Activated T-helper 1 cell treated with anti-CD3 and anti-CD28 coated beads, Interleukin-12 subunit alpha, Interleukin-12 subunit beta, Interleukin-2, Interleukin-4 antibody, amounts not matched to agents 30 ng/mL and 10 ng/mL and 1 ng/mL, durations not matched to agents 14 hours and 24 hours and 36 hours (primary cell): Measurements from ENCODE around the gene FOXN4. TPM values are rescaled to one million over a fixed set of nuclear protein-coding genes. Genes with fewer than 3 reads are reported as not detected.

Source experiments
- DNase-seq: peaks from one replicate; pipeline ENCODE4 v3.0.0; 2021; ENCODE audit warnings: low spot score
- H3K27ac Mint-ChIP-seq: one replicate; pipeline ENCODE4 v1.8.0; 2021; ENCODE audit warnings: mild to moderate bottlenecking, mixed read lengths
- H3K27me3 Mint-ChIP-seq: one replicate; pipeline ENCODE4 v1.8.0; 2022; ENCODE audit warnings: mild to moderate bottlenecking, moderate library complexity, mixed read lengths; ENCODE audit not compliant: insufficient read depth
- H3K36me3 Mint-ChIP-seq: one replicate; pipeline ENCODE4 v1.8.0; 2021; ENCODE audit warnings: low read depth, mixed read lengths
- H3K4me1 Mint-ChIP-seq: one replicate; pipeline ENCODE4 v1.8.0; 2021; ENCODE audit warnings: low read depth, mixed read lengths
- H3K4me3 Mint-ChIP-seq: one replicate; pipeline ENCODE4 v1.8.0; 2021; ENCODE audit warnings: mild to moderate bottlenecking, moderate library complexity, mixed read lengths
- H3K9me3 Mint-ChIP-seq: one replicate; pipeline ENCODE4 v1.8.0; 2021; ENCODE audit warnings: mixed read lengths
- intact Hi-C: fragments of 100-400 bp; cut with micrococcal nuclease; formaldehyde crosslinking; loops from one replicate; pipeline ENCODE4 v1.15.1; 2024
- total RNA-seq: library from RNA; stranded (reverse); gene quantifications from 2 replicates; pipeline ENCODE4 v1.2.3, GENCODE V29; 2022

Gene FOXN4
- total RNA-seq, 1 donor from 2014 or later: not detected

DNA sequence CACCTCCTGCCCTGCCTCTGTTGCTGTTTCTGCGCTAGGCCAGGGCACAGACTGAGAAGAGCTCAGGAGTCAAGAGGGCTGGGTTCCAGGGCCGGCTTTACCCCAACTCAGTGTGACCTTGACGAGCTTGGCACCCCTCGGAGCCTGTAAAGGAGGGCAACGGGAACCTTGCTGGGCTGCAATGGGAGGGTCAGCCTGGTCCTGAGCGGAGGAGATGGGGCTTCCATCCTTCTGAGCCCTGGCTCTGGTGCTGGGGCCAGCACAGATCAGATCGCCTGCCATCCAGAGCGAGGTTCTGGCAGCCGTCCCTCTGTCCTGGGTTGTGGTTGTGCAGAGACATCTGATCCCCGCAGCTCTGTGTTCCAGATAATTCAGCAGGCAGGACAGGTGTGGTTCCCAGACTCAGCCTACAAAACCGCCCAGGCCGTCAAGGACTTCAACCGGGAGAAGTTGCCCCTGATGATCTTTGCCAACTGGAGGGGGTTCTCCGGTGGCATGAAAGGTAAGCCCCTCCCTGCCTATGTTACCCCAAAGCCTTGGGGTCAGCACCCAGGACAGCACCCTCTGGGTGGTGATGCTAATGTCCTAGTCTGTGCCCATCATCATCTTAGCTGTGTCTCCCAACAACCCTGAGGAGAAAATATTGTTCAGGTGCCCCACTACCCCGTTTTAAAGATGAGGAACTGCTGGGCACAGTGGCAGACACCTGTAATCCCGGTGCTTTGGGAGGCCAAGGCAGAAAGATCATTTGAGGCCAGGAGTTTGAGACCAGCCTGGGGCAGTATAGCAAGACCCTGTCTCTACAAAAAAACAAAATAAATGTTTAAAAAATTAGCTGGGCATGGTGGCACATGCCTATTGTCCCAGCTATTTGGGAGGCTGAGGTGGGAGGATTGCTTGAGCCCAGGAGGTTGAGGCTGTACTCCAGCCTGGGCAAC is 50.2 kb downstream of the FOXN4 start:
- H3K27me3 Mint-ChIP-seq: no peaks in the 10 kb centered on the region
- H3K4me1 Mint-ChIP-seq: no peaks in the 10 kb centered on the region
- no peak overlapping the region for H3K27ac Mint-ChIP-seq
- no peak overlapping the region for H3K4me3 Mint-ChIP-seq
- H3K36me3 Mint-ChIP-seq: no peaks in the 10 kb centered on the region
- DNase-seq: no peak
- intact Hi-C loops: no loop called here
- H3K9me3 Mint-ChIP-seq: peaks cover 10% of the 10 kb centered on the region

DNA sequence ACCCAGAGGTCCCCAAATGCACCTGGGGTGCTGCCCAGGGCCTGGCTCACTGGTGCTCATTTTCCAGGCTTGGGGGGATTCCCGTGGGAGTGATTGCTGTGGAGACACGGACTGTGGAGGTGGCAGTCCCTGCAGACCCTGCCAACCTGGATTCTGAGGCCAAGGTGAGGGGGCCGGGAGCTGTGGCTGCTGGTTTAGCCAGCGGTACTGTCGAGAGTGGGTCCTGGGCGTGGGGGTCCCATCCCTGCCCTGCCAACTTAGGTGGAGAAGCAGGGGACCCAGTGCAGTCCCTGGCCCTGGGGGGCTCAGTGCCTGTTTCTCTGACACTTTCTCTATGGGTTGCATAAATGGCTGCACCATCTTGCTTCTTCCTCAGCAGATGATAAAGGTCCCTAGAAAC is 50.9 kb downstream of the FOXN4 start:
- Mint-ChIP-seq H3K4me3 (no peak overlapping the region), H3K27me3 (no peaks in the 10 kb centered on the region), H3K36me3 (no peaks in the 10 kb centered on the region), H3K27ac (no peak overlapping the region), H3K4me1 (no peaks in the 10 kb centered on the region), H3K9me3 (peaks cover 17% of the 10 kb centered on the region)
- no peak for DNase-seq
- intact Hi-C loops: no loop called here

DNA sequence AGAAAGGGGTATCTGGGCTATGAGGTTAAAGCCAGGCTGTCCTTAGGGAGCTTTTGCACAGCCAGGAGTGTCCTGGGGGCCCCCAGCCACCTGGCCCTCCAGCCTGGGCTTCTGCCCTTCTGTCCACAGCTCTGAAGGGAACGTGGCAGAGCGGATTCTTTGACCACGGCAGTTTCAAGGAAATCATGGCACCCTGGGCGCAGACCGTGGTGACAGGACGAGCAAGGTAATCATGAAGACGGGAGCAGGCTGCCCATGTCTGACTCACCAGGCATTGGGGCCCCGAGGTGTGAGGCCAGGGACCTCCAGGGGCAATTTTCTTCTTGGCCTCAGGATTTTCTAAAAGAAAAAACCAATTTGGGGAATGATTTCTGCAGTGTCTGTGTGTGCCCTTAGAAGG is 53.1 kb downstream of the FOXN4 start:
- DNase-seq: no peak
- no peaks in the 10 kb centered on the region for H3K27me3 Mint-ChIP-seq
- intact Hi-C loops: no loop called here
- H3K4me1 Mint-ChIP-seq: no peaks in the 10 kb centered on the region
- no peak overlapping the region for H3K27ac Mint-ChIP-seq
- H3K4me3 Mint-ChIP-seq: no peak overlapping the region
- H3K36me3 Mint-ChIP-seq: no peaks in the 10 kb centered on the region
- peaks cover 20% of the 10 kb centered on the region for H3K9me3 Mint-ChIP-seq

DNA sequence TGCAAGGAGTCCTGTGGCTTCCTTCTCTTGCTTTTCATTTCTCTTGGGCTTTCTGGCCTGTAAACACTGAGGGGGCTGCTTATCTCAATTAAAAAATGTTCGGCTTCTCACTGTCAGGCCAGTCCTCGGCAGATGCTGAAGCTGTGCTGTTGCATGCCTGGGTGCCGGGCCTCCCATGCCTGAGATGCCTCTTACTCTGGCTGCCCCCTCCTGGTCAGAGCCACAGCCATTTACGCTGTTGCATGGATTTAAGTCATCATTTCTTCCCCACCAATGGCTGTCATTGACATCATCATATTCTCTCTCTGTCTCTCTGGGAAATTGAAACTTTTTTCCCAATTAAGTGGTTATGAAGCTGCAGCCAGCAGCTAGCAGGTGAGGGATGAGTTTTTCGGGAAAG is 53.7 kb downstream of the FOXN4 start:
- intact Hi-C loops: no loop called here
- H3K27me3 Mint-ChIP-seq: no peaks in the 10 kb centered on the region

DNA sequence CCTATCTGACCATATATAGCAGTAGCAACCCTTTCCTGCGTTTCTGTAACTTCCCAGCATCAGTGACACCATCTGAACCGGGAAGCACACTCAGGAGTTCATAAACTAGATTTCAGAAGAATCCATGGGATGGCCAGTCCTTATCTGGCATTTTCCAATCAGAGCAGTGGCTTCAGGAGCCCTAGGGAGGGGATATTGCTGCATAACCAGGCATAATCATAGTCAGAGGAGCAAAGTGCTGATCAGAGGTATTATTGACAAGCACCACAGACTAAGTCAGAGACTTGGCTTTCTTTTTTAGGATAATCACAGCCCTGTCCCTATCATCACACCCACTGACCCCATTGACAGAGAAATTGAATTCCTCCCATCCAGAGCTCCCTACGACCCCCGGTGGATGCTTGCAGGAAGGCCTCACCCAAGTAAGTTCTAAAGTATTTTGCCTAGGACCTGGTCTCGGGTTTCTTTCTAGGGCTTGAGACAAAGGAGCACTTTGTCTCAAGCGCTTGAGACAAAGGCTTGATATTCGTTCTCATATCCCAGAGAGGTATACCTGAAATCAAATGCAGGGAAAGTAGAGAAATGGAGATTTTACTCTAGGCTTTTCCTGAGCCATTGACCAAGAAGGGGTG is 55.1 kb downstream of the FOXN4 start:
- no peak for DNase-seq
- H3K4me3 Mint-ChIP-seq: no peak overlapping the region
- H3K27me3 Mint-ChIP-seq: no peaks in the 10 kb centered on the region
- no peaks in the 10 kb centered on the region for H3K4me1 Mint-ChIP-seq
- intact Hi-C loops: no loop called here
- H3K36me3 Mint-ChIP-seq: no peaks in the 10 kb centered on the region
- H3K27ac Mint-ChIP-seq: no peak overlapping the region
- peaks cover 20% of the 10 kb centered on the region for H3K9me3 Mint-ChIP-seq

More for the DNA sequence above, 53.7 kb downstream of the FOXN4 start:
- H3K27ac Mint-ChIP-seq: no peak overlapping the region
- no peak overlapping the region for H3K4me3 Mint-ChIP-seq
- H3K9me3 Mint-ChIP-seq: peaks cover 20% of the 10 kb centered on the region
- no peaks in the 10 kb centered on the region for H3K36me3 Mint-ChIP-seq
- no peak for DNase-seq
- no peaks in the 10 kb centered on the region for H3K4me1 Mint-ChIP-seq

DNA sequence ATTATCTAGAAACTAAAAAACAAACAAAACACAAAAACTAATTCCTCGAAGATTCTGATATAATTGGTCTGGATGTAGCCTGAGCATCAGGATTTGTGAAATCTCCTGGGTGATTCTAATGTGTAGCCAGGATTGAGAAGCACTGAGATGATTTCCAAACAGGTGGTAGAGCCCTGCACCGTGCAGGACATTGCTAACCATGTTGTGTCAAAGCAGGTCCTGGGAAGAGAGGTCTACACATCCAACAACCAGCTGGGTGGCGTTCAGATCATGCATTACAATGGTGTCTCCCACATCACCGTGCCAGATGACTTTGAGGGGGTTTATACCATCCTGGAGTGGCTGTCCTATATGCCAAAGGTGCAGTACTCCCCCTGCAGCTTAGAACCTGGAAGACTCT is 56.3 kb downstream of the FOXN4 start:
- H3K4me3 Mint-ChIP-seq: no peak overlapping the region
- H3K9me3 Mint-ChIP-seq: peaks cover 20% of the 10 kb centered on the region
- no peaks in the 10 kb centered on the region for H3K36me3 Mint-ChIP-seq

DNA sequence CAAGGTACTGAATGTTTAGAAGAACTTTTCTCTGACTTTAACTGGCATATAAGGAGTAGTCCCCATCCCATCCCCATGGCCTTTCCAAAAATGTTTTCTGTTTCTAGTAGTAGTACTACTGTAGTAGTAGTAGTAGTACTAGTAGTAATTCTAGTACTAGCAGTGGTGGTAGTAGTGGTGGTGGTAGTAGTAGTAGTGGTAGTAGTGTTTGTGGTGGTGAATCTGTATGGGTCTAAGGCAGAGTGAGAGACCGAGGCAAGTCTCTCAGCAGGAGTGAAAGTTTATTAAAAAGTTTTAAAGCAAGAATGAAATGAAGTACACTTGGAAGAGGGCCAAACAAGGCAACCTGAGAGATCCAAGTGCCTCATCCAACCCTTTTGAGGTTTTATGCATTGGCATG is 58.6 kb downstream of the FOXN4 start:
- Mint-ChIP-seq H3K27me3 (no peaks in the 10 kb centered on the region), H3K36me3 (no peaks in the 10 kb centered on the region), H3K9me3 (peaks cover 20% of the 10 kb centered on the region), H3K4me3 (no peak overlapping the region), H3K27ac (no peak overlapping the region), H3K4me1 (no peaks in the 10 kb centered on the region)
- DNase-seq: no peak
- intact Hi-C loops: no loop called here

More for the DNA sequence above, 56.3 kb downstream of the FOXN4 start:
- Mint-ChIP-seq H3K4me1 (no peaks in the 10 kb centered on the region), H3K27me3 (no peaks in the 10 kb centered on the region), H3K27ac (no peak overlapping the region)
- intact Hi-C loops: no loop called here
- no peak for DNase-seq

DNA sequence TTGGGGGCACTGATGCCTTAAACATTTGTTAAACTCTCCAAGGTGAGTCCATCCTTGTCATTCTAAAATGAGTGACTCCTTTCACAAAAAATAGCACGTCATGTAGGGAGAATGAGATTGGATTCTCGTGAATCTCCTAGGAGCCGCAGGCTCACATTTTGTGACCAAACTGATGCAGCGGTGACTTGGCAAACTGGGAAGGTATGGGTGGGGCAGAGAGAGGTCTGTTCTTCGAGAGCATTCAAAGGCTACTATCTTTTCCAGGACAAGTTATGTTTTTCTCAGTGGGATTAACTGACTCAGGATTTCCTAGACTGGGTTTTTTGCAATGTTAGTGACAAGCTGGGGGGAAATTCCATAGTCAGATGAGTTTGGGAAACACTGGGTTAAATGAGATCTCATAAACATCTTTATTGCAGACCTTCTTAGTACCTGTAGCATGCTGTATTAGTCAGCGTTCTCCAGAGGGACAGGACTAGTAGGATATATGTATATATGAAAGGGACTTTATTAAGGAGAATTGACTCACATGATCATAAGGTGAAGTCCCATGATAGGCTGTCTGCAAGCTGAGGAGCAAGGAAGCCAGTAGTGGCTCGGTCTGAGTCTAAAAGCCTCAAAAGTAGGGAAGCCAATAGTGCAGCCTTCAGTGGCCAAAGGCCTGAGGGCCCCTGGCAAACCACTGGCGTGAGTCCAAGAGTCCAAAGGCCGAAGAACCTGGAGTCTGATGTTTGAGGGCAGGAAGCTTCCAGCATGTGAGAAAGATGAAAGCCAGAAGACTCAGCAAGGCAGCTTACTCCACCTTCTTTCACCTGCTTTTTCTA is 61.0 kb downstream of the FOXN4 start:
- Mint-ChIP-seq H3K4me3 (no peak overlapping the region), H3K36me3 (no peaks in the 10 kb centered on the region)
- intact Hi-C loops: no loop called here

DNA sequence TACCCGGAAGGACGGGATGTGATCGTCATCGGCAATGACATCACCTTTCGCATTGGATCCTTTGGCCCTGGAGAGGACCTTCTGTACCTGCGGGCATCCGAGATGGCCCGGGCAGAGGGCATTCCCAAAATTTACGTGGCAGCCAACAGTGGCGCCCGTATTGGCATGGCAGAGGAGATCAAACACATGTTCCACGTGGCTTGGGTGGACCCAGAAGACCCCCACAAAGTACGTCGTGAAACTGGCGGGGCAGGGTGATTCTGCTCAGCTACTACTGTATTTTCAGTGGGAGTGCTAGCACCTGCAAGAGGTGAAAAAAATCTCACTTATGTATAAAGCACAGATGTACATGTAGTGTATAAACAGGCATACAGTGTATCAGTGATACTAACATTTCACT is 62.9 kb downstream of the FOXN4 start:
- Mint-ChIP-seq H3K9me3 (no peaks in the 10 kb centered on the region), H3K27ac (no peak overlapping the region), H3K4me1 (no peaks in the 10 kb centered on the region), H3K36me3 (no peaks in the 10 kb centered on the region), H3K4me3 (no peak overlapping the region), H3K27me3 (no peaks in the 10 kb centered on the region)
- intact Hi-C loops: no loop called here
- DNase-seq: no peak

More for the DNA sequence above, 61.0 kb downstream of the FOXN4 start:
- no peaks in the 10 kb centered on the region for H3K27me3 Mint-ChIP-seq
- no peaks in the 10 kb centered on the region for H3K4me1 Mint-ChIP-seq
- H3K9me3 Mint-ChIP-seq: peaks cover 3% of the 10 kb centered on the region
- no peak for DNase-seq
- H3K27ac Mint-ChIP-seq: no peak overlapping the region

DNA sequence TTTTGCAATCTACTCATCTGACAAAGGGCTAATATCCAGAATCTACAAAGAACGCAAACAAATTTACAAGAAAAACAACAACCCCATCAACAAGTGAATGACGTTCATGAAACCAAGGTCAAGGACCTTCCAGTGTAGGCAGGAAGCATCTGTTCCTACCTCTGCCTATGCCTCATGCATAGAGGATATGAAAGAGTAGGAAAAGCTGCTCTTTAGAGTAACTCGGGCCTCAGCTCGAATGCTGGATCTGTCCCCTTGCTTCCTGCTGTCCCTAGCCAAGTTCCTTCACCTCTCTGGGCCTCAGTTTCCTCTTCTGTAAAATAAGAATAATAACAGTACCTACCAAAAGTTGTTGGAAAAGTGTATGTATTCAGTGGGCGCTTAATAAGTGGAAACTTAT is 65.0 kb downstream of the FOXN4 start:
- no peaks in the 10 kb centered on the region for H3K4me1 Mint-ChIP-seq
- no peak overlapping the region for H3K27ac Mint-ChIP-seq
- intact Hi-C loops: no loop called here
- H3K9me3 Mint-ChIP-seq: no peaks in the 10 kb centered on the region
- no peaks in the 10 kb centered on the region for H3K27me3 Mint-ChIP-seq
- no peak for DNase-seq
- H3K4me3 Mint-ChIP-seq: no peak overlapping the region
- H3K36me3 Mint-ChIP-seq: no peaks in the 10 kb centered on the region

DNA sequence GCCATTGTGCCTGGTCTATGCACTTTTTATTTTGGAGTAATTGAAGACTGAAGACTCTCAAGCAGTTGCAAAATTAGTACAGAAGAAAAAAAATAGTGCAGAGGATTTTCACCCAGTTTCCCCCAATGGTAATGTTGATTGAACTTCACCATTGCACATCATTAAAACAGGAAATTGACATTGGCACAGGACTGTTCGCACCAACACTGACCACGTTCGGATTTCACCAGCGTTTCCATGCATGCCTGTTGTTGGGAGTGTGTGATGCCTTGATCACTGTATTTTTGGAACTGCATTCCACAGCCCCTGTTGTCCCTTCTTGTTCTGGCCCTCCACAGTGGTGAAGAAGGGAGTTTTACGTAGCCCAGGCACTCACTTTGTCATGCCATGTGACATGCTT is 67.1 kb downstream of the FOXN4 start:
- Mint-ChIP-seq H3K9me3 (no peaks in the 10 kb centered on the region), H3K4me1 (no peaks in the 10 kb centered on the region), H3K4me3 (no peak overlapping the region), H3K36me3 (no peaks in the 10 kb centered on the region), H3K27me3 (no peaks in the 10 kb centered on the region), H3K27ac (no peak overlapping the region)
- intact Hi-C loops: no loop called here
- DNase-seq: no peak

DNA sequence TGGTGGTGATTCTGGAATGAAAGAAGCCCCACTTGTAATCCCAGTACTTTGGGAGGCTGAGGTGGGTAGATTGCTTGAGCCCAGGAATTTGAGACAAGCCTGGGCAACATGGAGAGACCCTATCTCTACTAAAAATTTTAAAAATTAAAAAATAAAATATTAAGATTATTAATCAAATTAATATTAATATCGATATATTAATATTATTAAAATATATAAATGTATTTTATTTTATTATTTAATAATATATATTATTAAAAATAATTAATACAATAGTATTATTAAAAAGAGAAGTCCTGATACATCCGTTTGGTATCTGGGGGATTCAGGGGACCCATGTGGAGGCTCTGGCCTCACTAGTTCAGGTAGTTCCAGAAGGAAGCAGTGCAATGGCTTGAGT is 68.7 kb downstream of the FOXN4 start:
- intact Hi-C loops: no loop called here
- H3K9me3 Mint-ChIP-seq: no peaks in the 10 kb centered on the region
- H3K36me3 Mint-ChIP-seq: no peaks in the 10 kb centered on the region
- no peaks in the 10 kb centered on the region for H3K4me1 Mint-ChIP-seq
- no peak for DNase-seq
- H3K27ac Mint-ChIP-seq: no peak overlapping the region
- no peaks in the 10 kb centered on the region for H3K27me3 Mint-ChIP-seq
- H3K4me3 Mint-ChIP-seq: no peak overlapping the region

DNA sequence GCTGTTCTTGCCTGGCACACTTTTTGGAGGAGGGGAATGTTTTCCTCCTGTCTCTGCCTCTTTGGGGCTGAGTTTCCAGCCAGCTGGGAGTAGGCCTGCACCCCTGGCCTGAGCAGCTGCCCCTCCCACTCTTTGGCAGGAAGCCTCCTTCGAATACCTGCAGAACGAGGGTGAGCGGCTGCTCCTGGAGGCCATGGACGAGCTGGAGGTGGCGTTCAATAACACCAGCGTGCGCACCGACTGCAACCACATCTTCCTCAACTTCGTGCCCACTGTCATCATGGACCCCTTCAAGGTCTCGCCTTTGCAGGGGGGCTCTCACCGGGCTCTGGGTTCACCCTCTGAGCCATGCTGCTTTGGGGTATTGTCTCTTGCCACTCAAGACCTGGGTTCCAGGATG is 69.4 kb downstream of the FOXN4 start:
- H3K4me1 Mint-ChIP-seq: no peaks in the 10 kb centered on the region
- H3K4me3 Mint-ChIP-seq: no peak overlapping the region
- H3K36me3 Mint-ChIP-seq: no peaks in the 10 kb centered on the region
- no peak for DNase-seq
- no peaks in the 10 kb centered on the region for H3K9me3 Mint-ChIP-seq
- H3K27ac Mint-ChIP-seq: no peak overlapping the region
- no peaks in the 10 kb centered on the region for H3K27me3 Mint-ChIP-seq
- intact Hi-C loops: no loop called here
